ENCODE measurements around the gene KCNH8. TPM values are rescaled to one million over a fixed set of nuclear protein-coding genes. Genes with fewer than 3 reads are reported as not detected.

The KCNH8 gene
- total and polyA plus RNA-seq, 2 donors (not counting 1 experiment from before 2014, with no cell fraction given), result under 0.01 TPM; not detected in 1

DNA sequence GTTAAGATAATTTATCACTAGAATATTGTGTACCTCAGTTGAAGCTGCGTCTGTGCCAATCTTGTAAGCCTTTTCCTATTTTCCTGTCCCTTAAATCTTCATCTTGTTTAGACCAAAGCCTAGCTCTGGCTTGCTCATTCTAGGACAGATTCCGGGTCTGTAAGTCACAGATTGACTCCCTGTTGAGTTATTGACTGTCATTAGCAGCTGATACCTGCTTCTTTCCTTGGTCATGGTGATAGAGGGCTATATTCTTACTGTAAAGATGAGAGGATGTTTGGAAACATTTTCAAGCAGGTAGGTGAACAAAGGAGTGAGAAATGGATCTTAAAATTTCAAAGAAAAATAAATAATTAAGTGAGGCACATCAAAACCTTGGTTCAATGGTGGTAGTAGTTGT lies 200.2 kb downstream of the KCNH8 start:
- TF ChIP-seq, protein P1, sequence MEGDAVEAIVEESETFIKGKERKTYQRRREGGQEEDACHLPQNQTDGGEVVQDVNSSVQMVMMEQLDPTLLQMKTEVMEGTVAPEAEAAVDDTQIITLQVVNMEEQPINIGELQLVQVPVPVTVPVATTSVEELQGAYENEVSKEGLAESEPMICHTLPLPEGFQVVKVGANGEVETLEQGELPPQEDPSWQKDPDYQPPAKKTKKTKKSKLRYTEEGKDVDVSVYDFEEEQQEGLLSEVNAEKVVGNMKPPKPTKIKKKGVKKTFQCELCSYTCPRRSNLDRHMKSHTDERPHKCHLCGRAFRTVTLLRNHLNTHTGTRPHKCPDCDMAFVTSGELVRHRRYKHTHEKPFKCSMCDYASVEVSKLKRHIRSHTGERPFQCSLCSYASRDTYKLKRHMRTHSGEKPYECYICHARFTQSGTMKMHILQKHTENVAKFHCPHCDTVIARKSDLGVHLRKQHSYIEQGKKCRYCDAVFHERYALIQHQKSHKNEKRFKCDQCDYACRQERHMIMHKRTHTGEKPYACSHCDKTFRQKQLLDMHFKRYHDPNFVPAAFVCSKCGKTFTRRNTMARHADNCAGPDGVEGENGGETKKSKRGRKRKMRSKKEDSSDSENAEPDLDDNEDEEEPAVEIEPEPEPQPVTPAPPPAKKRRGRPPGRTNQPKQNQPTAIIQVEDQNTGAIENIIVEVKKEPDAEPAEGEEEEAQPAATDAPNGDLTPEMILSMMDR (conservative IDR thresholded peaks at IDR 0.05 in 1 of 2, IDR thresholded peaks at IDR 0.05 in 1 of 2; ENCODE audit: low read depth in 1 of 2, low read length in 2 of 2), result no peak
- TF ChIP-seq EZH2 (IDR thresholded peaks at IDR 0.05; ENCODE audit: low read length, missing control alignments), result no peak
- H3K9ac ChIP-seq (ENCODE audit: insufficient read depth, low read length), result no peak overlapping the region
- no peaks in the 10 kb centered on the region for H3K79me2 ChIP-seq (ENCODE audit: control insufficient read depth, insufficient read depth, low read length)
- no peaks in the 10 kb centered on the region for H3K4me1 ChIP-seq (ENCODE audit: control insufficient read depth, extremely low read depth, insufficient read depth, low read length)
- no peak overlapping the region for H3K27ac ChIP-seq (ENCODE audit: insufficient read depth, low read length)
- H3K4me3 ChIP-seq (replicated peaks in 1 of 4; ENCODE audit: control extremely low read depth in 1 of 4, insufficient read depth in 1 of 4, low read depth in 3 of 4, low read length in 4 of 4), result no peak overlapping the region
- DNase-seq (ENCODE audit: low read depth in 2 of 2), result no peak
- H3K4me2 ChIP-seq (ENCODE audit: extremely low read depth, insufficient read depth, low read length), result no peak overlapping the region
- no peaks in the 10 kb centered on the region for H3K27me3 ChIP-seq (ENCODE audit: control insufficient read depth, insufficient read depth, low read length)
- H2AFZ ChIP-seq (ENCODE audit: low read length), result no peak overlapping the region
- no peaks in the 10 kb centered on the region for H3K36me3 ChIP-seq (ENCODE audit: control insufficient read depth, insufficient read depth, low read length)
- no peaks in the 10 kb centered on the region for H4K20me1 ChIP-seq (ENCODE audit: control insufficient read depth, extremely low read depth, insufficient read depth, low read length)
- no peaks in the 10 kb centered on the region for H3K9me3 ChIP-seq (ENCODE audit: control insufficient read depth, insufficient read depth, low read depth, low read length)

DNA sequence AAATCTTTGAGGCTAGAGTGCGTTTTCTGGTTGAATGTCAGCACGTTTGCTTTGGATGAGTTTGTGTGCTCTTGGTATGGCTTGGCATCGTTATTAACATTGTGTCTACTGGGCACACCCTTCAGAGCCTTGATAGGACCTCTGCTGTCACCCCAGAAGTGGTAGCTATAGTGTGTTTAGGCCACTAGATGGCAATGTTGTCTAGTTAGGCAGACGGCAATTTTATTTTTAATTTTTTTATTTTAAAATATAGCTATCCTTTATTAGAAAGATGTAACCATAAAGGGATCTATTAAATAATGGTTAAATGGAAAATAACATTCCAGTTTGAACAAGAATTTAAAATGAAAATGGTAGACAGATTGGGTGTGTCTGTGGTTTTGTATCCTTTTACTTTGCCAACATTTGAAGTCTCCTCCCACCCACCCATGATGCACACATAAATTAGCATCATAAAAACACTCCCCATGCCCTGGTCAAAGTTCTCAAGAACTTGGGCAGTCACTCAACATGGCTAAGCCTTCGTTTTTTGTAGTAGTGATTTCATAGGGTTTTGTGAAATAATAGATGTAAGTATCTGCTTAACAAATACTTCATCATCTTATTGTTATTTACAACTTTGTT lies 200.7 kb downstream of the KCNH8 start:
- no peak overlapping the region for H3K27ac ChIP-seq (ENCODE audit: insufficient read depth, low read length)
- peak; percentile 3 to 21 for DNase-seq (ENCODE audit: low read depth in 2 of 2)
- no peak overlapping the region for H3K9ac ChIP-seq (ENCODE audit: insufficient read depth, low read length)
- H4K20me1 ChIP-seq (ENCODE audit: control insufficient read depth, extremely low read depth, insufficient read depth, low read length), result no peaks in the 10 kb centered on the region
- no peak for TF ChIP-seq EZH2 (IDR thresholded peaks at IDR 0.05; ENCODE audit: low read length, missing control alignments)
- TF ChIP-seq, protein P1 (conservative IDR thresholded peaks at IDR 0.05 in 1 of 2, IDR thresholded peaks at IDR 0.05 in 1 of 2; ENCODE audit: low read depth in 1 of 2, low read length in 2 of 2), result peak in 1 of 2 donors; percentile 58
- H3K36me3 ChIP-seq (ENCODE audit: control insufficient read depth, insufficient read depth, low read length), result no peaks in the 10 kb centered on the region
- H3K4me1 ChIP-seq (ENCODE audit: control insufficient read depth, extremely low read depth, insufficient read depth, low read length), result no peaks in the 10 kb centered on the region
- no peaks in the 10 kb centered on the region for H3K79me2 ChIP-seq (ENCODE audit: control insufficient read depth, insufficient read depth, low read length)
- H2AFZ ChIP-seq (ENCODE audit: low read length), result no peak overlapping the region
- H3K4me2 ChIP-seq (ENCODE audit: extremely low read depth, insufficient read depth, low read length), result no peak overlapping the region
- no peaks in the 10 kb centered on the region for H3K9me3 ChIP-seq (ENCODE audit: control insufficient read depth, insufficient read depth, low read depth, low read length)
- H3K4me3 ChIP-seq (replicated peaks in 1 of 4; ENCODE audit: control extremely low read depth in 1 of 4, insufficient read depth in 1 of 4, low read depth in 3 of 4, low read length in 4 of 4), result no peak overlapping the region
- H3K27me3 ChIP-seq (ENCODE audit: control insufficient read depth, insufficient read depth, low read length), result no peaks in the 10 kb centered on the region

DNA sequence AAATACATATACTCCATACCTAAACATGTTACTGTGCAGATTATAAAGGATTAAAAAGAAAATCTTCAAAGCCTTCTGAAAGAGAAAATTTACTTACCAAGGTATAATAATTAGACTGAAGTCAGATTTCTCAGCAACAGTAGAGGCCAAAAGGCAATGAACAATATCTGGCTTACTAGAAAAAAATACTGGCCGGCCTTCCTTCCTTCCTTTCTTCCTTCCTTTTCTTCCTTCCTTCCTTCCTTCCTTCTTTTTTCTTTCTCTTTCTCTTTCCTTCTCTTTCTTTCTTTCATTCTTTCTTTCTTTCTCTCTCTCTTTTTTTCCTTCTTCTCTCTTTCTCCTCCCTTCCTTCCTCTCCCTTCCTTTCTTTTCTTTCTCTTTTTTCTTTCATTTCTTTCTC lies 209.6 kb downstream of the KCNH8 start:
- Histone ChIP-seq H3K4me2 (ENCODE audit: extremely low read depth, insufficient read depth, low read length) (no peak overlapping the region), H3K4me3 (replicated peaks in 1 of 4; ENCODE audit: control extremely low read depth in 1 of 4, insufficient read depth in 1 of 4, low read depth in 3 of 4, low read length in 4 of 4) (no peak overlapping the region), H3K27ac (ENCODE audit: insufficient read depth, low read length) (no peak overlapping the region), H3K4me1 (ENCODE audit: control insufficient read depth, extremely low read depth, insufficient read depth, low read length) (no peaks in the 10 kb centered on the region), H3K79me2 (ENCODE audit: control insufficient read depth, insufficient read depth, low read length) (no peaks in the 10 kb centered on the region), H2AFZ (ENCODE audit: low read length) (no peak overlapping the region), H3K27me3 (ENCODE audit: control insufficient read depth, insufficient read depth, low read length) (no peaks in the 10 kb centered on the region), H3K36me3 (ENCODE audit: control insufficient read depth, insufficient read depth, low read length) (no peaks in the 10 kb centered on the region), H4K20me1 (ENCODE audit: control insufficient read depth, extremely low read depth, insufficient read depth, low read length) (no peaks in the 10 kb centered on the region), H3K9me3 (ENCODE audit: control insufficient read depth, insufficient read depth, low read depth, low read length) (no peaks in the 10 kb centered on the region), H3K9ac (ENCODE audit: insufficient read depth, low read length) (no peak overlapping the region)
- no peak for DNase-seq (ENCODE audit: low read depth in 2 of 2)
- TF ChIP-seq, protein P1 (conservative IDR thresholded peaks at IDR 0.05 in 1 of 2, IDR thresholded peaks at IDR 0.05 in 1 of 2; ENCODE audit: low read depth in 1 of 2, low read length in 2 of 2), result no peak
- TF ChIP-seq EZH2 (IDR thresholded peaks at IDR 0.05; ENCODE audit: low read length, missing control alignments), result no peak

Data from fibroblast of lung (primary cell).